Cardiac muscle cell (in vitro differentiated cells and primary cell): Measurements from ENCODE around the gene DSG3. TPM values are rescaled to one million over a fixed set of nuclear protein-coding genes. Genes with fewer than 3 reads are reported as not detected.

Source experiments
- DNase-seq, 2 donors: peaks; one replicate each; pipeline versions ENCODE4 v3.0.0 to v3.0.0-alpha.2; 2010 to 2017; ENCODE audit warnings: low read depth in 1 of 2, low spot score in 1 of 2
- H3K27ac ChIP-seq: fragments of 200-600 bp; sonication (generic); 2 replicates; pipeline ENCODE4 v1.5.1; 2016
- H3K27me3 ChIP-seq: fragments of 200-600 bp; sonication (generic); 2 replicates; pipeline ENCODE4 v1.6.0; 2016; ENCODE audit warnings: control low read depth
- H3K36me3 ChIP-seq: fragments of 200-600 bp; sonication (generic); 2 replicates; pipeline ENCODE4 v1.5.1; 2016; ENCODE audit warnings: control low read depth
- H3K4me1 ChIP-seq: fragments of 200-600 bp; sonication (generic); 2 replicates; pipeline ENCODE4 v1.8.1; 2017; ENCODE audit warnings: low read depth, mild to moderate bottlenecking, mixed run types
- H3K4me3 ChIP-seq: fragments of 200-600 bp; sonication (generic); 2 replicates; pipeline ENCODE4 v1.5.1; 2016; ENCODE audit warnings: mild to moderate bottlenecking
- H3K9me3 ChIP-seq: fragments of 200-600 bp; sonication (generic); 2 replicates; pipeline ENCODE4 v1.5.1; 2017; ENCODE audit warnings: low read depth, mild to moderate bottlenecking, control low read depth
- polyA plus RNA-seq: library from polyadenylated mRNA; unstranded; fragments of >200 nt; fragmentation: Nextera tagmentation; extraction: Ambion mirVana; gene quantifications from 2 replicates; pipeline ENCODE4 v1.2.1, GENCODE V29; 2016
- total RNA-seq: library from RNA; depleted of rRNA; stranded (reverse); fragments of >200 nt; gene quantifications from 2 replicates; pipeline ENCODE4 v1.2.3, GENCODE V29; 2016
- TF ChIP-seq, protein P1 (sequence below): IDR thresholded peaks from 2 replicates; pipeline ENCODE4 v1.5.1; 2012; ENCODE audit warnings: low read depth, mild to moderate bottlenecking, low read length

DSG3 gene
- total and polyA plus RNA-seq, 2 experiments from 2014 or later = 0.02 TPM; not detected in 1

DNA sequence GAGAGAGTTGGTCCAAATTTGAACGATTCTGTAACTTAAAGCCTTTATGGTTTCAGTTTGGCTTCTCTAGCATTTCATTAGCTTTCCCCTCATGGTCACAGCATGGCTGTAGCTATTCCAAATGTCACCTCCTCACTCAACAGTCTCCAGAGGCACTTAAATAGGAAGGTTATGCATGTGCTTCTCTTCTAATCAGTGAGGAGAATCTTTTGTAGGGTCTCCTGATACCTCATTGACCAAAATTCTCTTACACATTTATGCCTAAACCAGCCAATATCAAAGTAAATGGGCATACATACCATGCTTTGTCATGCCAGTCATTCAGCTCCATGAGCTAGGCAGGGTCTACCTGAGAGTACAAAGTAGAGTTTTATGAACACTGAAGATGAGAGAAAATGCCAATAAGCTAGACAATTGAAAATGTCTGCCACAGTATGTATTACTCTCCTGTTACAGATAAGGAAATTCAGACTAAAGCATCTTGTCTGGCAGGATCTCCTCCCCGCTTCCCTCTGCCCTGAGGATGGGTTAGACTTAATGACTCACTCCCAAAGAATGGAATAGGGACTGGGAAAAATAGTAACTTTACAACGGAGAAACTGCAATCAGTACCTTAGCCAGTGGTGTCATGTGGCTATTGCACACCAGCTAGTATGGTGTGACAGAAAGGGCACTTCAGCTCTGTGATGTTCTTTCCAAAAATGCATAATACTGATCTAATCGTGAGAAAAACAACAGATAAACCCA is 65.8 kb downstream of the DSG3 start:
- TF ChIP-seq, protein P1, sequence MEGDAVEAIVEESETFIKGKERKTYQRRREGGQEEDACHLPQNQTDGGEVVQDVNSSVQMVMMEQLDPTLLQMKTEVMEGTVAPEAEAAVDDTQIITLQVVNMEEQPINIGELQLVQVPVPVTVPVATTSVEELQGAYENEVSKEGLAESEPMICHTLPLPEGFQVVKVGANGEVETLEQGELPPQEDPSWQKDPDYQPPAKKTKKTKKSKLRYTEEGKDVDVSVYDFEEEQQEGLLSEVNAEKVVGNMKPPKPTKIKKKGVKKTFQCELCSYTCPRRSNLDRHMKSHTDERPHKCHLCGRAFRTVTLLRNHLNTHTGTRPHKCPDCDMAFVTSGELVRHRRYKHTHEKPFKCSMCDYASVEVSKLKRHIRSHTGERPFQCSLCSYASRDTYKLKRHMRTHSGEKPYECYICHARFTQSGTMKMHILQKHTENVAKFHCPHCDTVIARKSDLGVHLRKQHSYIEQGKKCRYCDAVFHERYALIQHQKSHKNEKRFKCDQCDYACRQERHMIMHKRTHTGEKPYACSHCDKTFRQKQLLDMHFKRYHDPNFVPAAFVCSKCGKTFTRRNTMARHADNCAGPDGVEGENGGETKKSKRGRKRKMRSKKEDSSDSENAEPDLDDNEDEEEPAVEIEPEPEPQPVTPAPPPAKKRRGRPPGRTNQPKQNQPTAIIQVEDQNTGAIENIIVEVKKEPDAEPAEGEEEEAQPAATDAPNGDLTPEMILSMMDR = no peak
- peaks cover 10% of the 10 kb centered on the region for H3K4me1 ChIP-seq
- no peaks in the 10 kb centered on the region for H3K9me3 ChIP-seq
- H3K27ac ChIP-seq = no peak overlapping the region
- peak in 1 of 2 donors; percentile 72 for DNase-seq
- no peak overlapping the region for H3K4me3 ChIP-seq
- no peaks in the 10 kb centered on the region for H3K36me3 ChIP-seq
- H3K27me3 ChIP-seq = no peaks in the 10 kb centered on the region

DNA sequence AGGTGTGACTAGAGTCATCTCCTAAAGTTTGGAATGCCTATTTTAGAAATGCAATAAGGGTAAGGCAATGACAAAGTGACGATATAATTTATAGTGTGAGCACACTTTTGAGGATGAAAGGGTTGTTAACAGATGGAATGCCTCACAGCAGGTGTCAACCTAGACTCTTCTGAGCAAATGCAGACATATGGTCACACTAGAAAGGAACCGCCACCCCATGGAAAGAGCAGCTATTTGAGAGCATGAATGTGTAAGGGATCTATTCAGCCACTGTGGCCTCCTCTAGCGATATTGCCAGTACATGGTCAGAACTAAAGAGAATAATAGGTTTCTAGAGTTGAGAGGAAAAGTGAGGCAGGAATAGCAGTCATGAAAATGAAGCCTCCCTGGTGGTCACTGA is 68.9 kb downstream of the DSG3 start:
- TF ChIP-seq, protein P1 = no peak
- no peak for DNase-seq
- H3K4me1 ChIP-seq = peaks cover 3% of the 10 kb centered on the region
- no peak overlapping the region for H3K4me3 ChIP-seq
- H3K27ac ChIP-seq = no peak overlapping the region
- no peaks in the 10 kb centered on the region for H3K27me3 ChIP-seq
- no peaks in the 10 kb centered on the region for H3K9me3 ChIP-seq
- H3K36me3 ChIP-seq = peaks cover 15% of the 10 kb centered on the region

DNA sequence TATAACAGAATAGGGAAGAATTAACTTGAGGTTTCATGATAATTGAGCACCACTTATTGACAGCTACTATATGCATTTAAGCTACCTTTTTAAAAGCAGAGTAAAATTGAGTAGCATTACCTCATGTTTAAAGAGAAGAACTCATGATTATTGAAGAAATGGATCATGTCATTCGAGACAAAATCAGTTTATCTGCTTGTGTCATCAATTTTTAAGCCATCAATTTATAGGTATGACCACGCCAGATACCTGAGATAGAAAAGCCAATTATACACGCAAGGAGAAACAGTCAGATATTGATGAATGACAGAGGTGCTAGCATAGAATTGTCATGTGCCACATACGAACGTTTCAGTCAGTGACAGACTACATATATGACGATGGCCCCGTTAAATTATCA is 78.8 kb downstream of the DSG3 start:
- no peaks in the 10 kb centered on the region for H3K9me3 ChIP-seq
- TF ChIP-seq, protein P1 = no peak
- no peaks in the 10 kb centered on the region for H3K27me3 ChIP-seq
- no peak for DNase-seq
- no peaks in the 10 kb centered on the region for H3K4me1 ChIP-seq
- H3K27ac ChIP-seq = no peak overlapping the region
- H3K36me3 ChIP-seq = peaks cover 43% of the 10 kb centered on the region
- no peak overlapping the region for H3K4me3 ChIP-seq

Other genes starting within 250 kb of the DSG3 start
- not detected in 2 replicates for gene DSG1, start 129.6 kb upstream of the DSG3 start, total RNA-seq
- gene DSG1, start 129.6 kb upstream of the DSG3 start, polyA plus RNA-seq = not detected in 2 replicates
- gene DSG4, start 71.0 kb upstream of the DSG3 start, total RNA-seq = not detected in 2 replicates
- not detected in 2 replicates for gene DSG4, start 71.0 kb upstream of the DSG3 start, polyA plus RNA-seq
- gene DSG2, start 50.4 kb downstream of the DSG3 start, total RNA-seq = 27.6 and 45.3 TPM in 2 replicates
- gene DSG2, start 50.4 kb downstream of the DSG3 start, polyA plus RNA-seq = 34.1 and 55.1 TPM in 2 replicates
- 0.98 TPM in 1 of 2 replicates, not detected in the other for gene TTR, start 144.1 kb downstream of the DSG3 start, total RNA-seq
- gene TTR, start 144.1 kb downstream of the DSG3 start, polyA plus RNA-seq = 2.7 TPM in 1 of 2 replicates, not detected in the other
- 3.7 and 5.5 TPM in 2 replicates for gene B4GALT6, start 236.8 kb downstream of the DSG3 start, total RNA-seq
- gene B4GALT6, start 236.8 kb downstream of the DSG3 start, polyA plus RNA-seq = 3.6 and 5.0 TPM in 2 replicates